Measurements from ENCODE around the gene TMPRSS2.

DNA sequence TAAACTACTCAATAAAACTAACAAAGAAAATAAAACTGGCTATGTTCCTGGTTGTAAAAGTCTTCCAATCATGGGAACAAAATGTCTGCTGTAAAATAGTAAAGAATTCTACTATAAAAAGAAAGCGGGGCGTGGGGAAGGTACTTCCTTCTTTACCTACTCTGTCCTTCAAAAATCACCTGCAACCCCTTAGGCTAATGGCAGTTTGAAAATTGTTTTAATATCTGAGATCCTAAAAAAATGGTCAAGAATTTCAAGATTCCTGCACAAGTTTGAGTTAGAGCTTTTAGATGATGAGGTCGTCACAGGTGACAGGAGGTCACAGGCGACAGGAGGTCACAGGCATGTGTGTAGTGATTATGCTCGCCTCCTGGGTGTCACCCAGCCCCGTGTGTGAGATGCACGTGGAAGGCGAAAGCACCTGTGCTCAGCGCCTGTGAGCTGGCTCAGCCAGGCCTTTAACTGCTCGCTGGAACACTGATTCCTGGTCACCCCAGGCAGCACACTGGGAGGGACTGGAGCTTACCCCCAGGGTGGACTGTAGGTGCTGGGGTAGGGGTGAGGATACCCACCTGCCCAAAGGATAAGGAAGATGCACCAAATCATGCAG lies 18.6 kb upstream of the TMPRSS2 start:
- TF ChIP-seq, protein P1, sequence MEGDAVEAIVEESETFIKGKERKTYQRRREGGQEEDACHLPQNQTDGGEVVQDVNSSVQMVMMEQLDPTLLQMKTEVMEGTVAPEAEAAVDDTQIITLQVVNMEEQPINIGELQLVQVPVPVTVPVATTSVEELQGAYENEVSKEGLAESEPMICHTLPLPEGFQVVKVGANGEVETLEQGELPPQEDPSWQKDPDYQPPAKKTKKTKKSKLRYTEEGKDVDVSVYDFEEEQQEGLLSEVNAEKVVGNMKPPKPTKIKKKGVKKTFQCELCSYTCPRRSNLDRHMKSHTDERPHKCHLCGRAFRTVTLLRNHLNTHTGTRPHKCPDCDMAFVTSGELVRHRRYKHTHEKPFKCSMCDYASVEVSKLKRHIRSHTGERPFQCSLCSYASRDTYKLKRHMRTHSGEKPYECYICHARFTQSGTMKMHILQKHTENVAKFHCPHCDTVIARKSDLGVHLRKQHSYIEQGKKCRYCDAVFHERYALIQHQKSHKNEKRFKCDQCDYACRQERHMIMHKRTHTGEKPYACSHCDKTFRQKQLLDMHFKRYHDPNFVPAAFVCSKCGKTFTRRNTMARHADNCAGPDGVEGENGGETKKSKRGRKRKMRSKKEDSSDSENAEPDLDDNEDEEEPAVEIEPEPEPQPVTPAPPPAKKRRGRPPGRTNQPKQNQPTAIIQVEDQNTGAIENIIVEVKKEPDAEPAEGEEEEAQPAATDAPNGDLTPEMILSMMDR (IDR thresholded peaks at IDR 0.05): no peak
- no peak for TF ChIP-seq POLR2A (IDR thresholded peaks at IDR 0.05)

Data from lower leg skin (tissue), 3 donors.